K562 (cell line): ENCODE results near the gene NEDD8. TPM values are rescaled to one million over a fixed set of nuclear protein-coding genes. Genes with fewer than 3 reads are reported as not detected.

Source experiments
- ATAC-seq: fragments of 200-7000 bp; cut with Tn5 transposase; 3 replicates; pipeline ENCODE4 v1.9.1; 2020; ENCODE audit warnings: moderate library complexity
- BruUV-seq: library from RNA; stranded (reverse); fragments of 400-500 nt; replicated peaks from 2 replicates; lab custom pipeline; 2021; lab: Mats Ljungman, UMichigan
- CTCF ChIA-PET: fragments of 300-600 bp; formaldehyde crosslinking; extraction: SDS; loops from one replicate; lab custom pipeline; 2021; ENCODE audit warnings: low intra/inter-chr PET ratio; lab: Yijun Ruan, JAX
- POLR2A ChIA-PET: fragments of 300-600, 350-650 bp; sonication (Branson Sonifier 250); formaldehyde crosslinking; extraction: SDS; loops from one replicate; lab custom pipeline; 2021; ENCODE audit warnings: antibody characterized with exemption, inconsistent platforms; lab: Yijun Ruan, JAX
- DNase-seq, 4 experiments: peaks; one replicate each; pipeline versions ENCODE4 v3.0.0 to v3.0.0-alpha.2; 2011 to 2018; ENCODE audit warnings: low spot score in 3 of 4, mixed read lengths in 3 of 4; ENCODE audit errors: extremely low read depth in 1 of 4
- FAIRE-seq: peaks from 2 replicates; lab custom pipeline; 2011; peaks lifted over from hg19 to GRCh38; lab: Jason Lieb, UNC
- H2AFZ ChIP-seq: 2 replicates; pipeline ENCODE4 v1.6.0; 2011; ENCODE audit warnings: low read depth, low read length, control low read depth, inconsistent platforms
- H3K27ac ChIP-seq: fragments of 200-600 bp; 3 replicates; pipeline ENCODE4 v1.8.0; 2011; ENCODE audit warnings: low read depth, mild to moderate bottlenecking, control low read depth, inconsistent platforms, low read length, moderate library complexity, mixed read lengths; ENCODE audit errors: extremely low read depth
- H3K27me3 ChIP-seq, 2 experiments: fragments of 300-600 bp in 1 of 2; 2 replicates in 1 of 2; 3 replicates in 1 of 2; pipeline versions ENCODE4 v1.6.0 to v1.8.0; 2011; ENCODE audit warnings: inconsistent platforms in 2 of 2, low read length in 2 of 2, mild to moderate bottlenecking in 1 of 2, mixed read lengths in 1 of 2, moderate library complexity in 1 of 2; ENCODE audit not compliant: control insufficient read depth in 2 of 2, insufficient read depth in 2 of 2
- H3K36me3 ChIP-seq: fragments of 300-600 bp; 3 replicates; pipeline ENCODE4 v1.8.0; 2011; ENCODE audit warnings: mild to moderate bottlenecking, low read length, inconsistent platforms; ENCODE audit not compliant: control insufficient read depth, insufficient read depth
- H3K4me1 ChIP-seq, 2 experiments: fragments of 200-600 bp in 1 of 2; replicated peaks in 1 of 2; 2 replicates in 1 of 2; 3 replicates in 1 of 2; pipeline versions ENCODE4 v1.5.1 to v1.8.0; 2011; ENCODE audit warnings: inconsistent platforms in 2 of 2, low read length in 2 of 2, mild to moderate bottlenecking in 1 of 2, mixed read lengths in 1 of 2, moderate library complexity in 1 of 2; ENCODE audit not compliant: control insufficient read depth in 2 of 2, insufficient read depth in 2 of 2
- H3K4me2 ChIP-seq: 2 replicates; pipeline ENCODE4 v1.6.1; 2011; ENCODE audit warnings: low read length, control low read depth, inconsistent platforms, mixed read lengths; ENCODE audit not compliant: insufficient read depth
- H3K4me3 ChIP-seq: fragments of 200-600 bp; sonication (generic), shearing (Covaris generic); 2 replicates; pipeline ENCODE4 v1.5.1; 2016; ENCODE audit warnings: control low read depth, inconsistent platforms
- H3K79me2 ChIP-seq: fragments of 200-600 bp; 3 replicates; pipeline ENCODE4 v1.8.0; 2011; ENCODE audit warnings: low read length, inconsistent platforms; ENCODE audit not compliant: control insufficient read depth, insufficient read depth
- H3K9ac ChIP-seq, 2 experiments: 2 replicates each; pipeline versions ENCODE4 v1.6.0 to v1.6.1; 2011; ENCODE audit warnings: low read depth in 2 of 2, low read length in 2 of 2, control low read depth in 1 of 2, inconsistent platforms in 1 of 2, mild to moderate bottlenecking in 1 of 2, mixed read lengths in 1 of 2; ENCODE audit not compliant: insufficient read depth in 1 of 2
- H3K9me1 ChIP-seq: one replicate; pipeline ENCODE4 v1.6.0; 2011; ENCODE audit warnings: inconsistent platforms, mild to moderate bottlenecking, low read length, moderate library complexity; ENCODE audit not compliant: control insufficient read depth, insufficient read depth
- H3K9me3 ChIP-seq: replicated peaks from 2 replicates; pipeline ENCODE4 v1.5.1; 2011; ENCODE audit warnings: low read depth, low read length, inconsistent platforms; ENCODE audit not compliant: control insufficient read depth, insufficient read depth
- H4K20me1 ChIP-seq: replicated peaks from 2 replicates; pipeline ENCODE4 v1.6.1; 2011; ENCODE audit warnings: low read length, inconsistent platforms, mixed read lengths; ENCODE audit not compliant: control insufficient read depth, insufficient read depth
- HCFC1 ChIP-seq: IDR thresholded peaks from 2 replicates; pipeline ENCODE4 v1.6.1; 2012; ENCODE audit warnings: low read depth, low read length, improper control_type of control experiment
- MAX ChIP-seq: sonication (generic); formaldehyde crosslinking; IDR thresholded peaks from 2 replicates; pipeline ENCODE4 v1.9.0; 2022; ENCODE audit warnings: mild to moderate bottlenecking, missing genetic modification reagents
- NCOA6 ChIP-seq: fragments of 450-650 bp; IDR thresholded peaks from 2 replicates; pipeline ENCODE4 v1.6.1; 2017; ENCODE audit warnings: mild to moderate bottlenecking
- PBX2 ChIP-seq, 2 experiments: IDR thresholded peaks in 1 of 2; conservative IDR thresholded peaks in 1 of 2; 2 replicates each; pipeline ENCODE4 v1.6.1; 2016; ENCODE audit warnings: low read depth in 2 of 2, mild to moderate bottlenecking in 1 of 2, missing compliant biosample characterization in 1 of 2, missing genetic modification characterization in 1 of 2, moderate library complexity in 1 of 2
- RCOR1 ChIP-seq, 2 experiments: IDR thresholded peaks; 2 replicates each; pipeline ENCODE4 v1.6.1; 2012; ENCODE audit warnings: low read depth in 2 of 2, low read length in 2 of 2, borderline replicate concordance in 1 of 2, improper control_type of control experiment in 1 of 2
- SAFB ChIP-seq: fragments of 200-400 bp; formaldehyde crosslinking; IDR thresholded peaks from 2 replicates; pipeline ENCODE4 v1.6.1; 2017; ENCODE audit warnings: low read depth, low read length, borderline replicate concordance
- SMARCE1 ChIP-seq: fragments of 450-650 bp; IDR thresholded peaks from 2 replicates; pipeline ENCODE4 v1.7.1; 2016; ENCODE audit warnings: mild to moderate bottlenecking
- SMC3 ChIP-seq: conservative IDR thresholded peaks from 2 replicates; pipeline ENCODE4 v1.6.1; 2011; ENCODE audit warnings: low read depth, low read length, improper control_type of control experiment; ENCODE audit not compliant: insufficient read depth
- SNRNP70 ChIP-seq: fragments of 200-400 bp; formaldehyde crosslinking; optimal IDR thresholded peaks from 2 replicates; pipeline ENCODE3; 2017; ENCODE audit warnings: low read depth, low read length
- SP2 ChIP-seq: IDR thresholded peaks from 2 replicates; pipeline ENCODE4 v1.6.1; 2011; ENCODE audit warnings: mild to moderate bottlenecking, low read depth, low read length, moderate library complexity; ENCODE audit not compliant: poor library complexity, severe bottlenecking; ENCODE audit errors: extremely low read depth
- STAT5B ChIP-seq: fragments of 250-450 bp; sonication (Bioruptor Pico); IDR thresholded peaks from 2 replicates; pipeline ENCODE4 v1.8.0; 2021; ENCODE audit warnings: mild to moderate bottlenecking, inconsistent platforms
- ZNF232 ChIP-seq: sonication (generic); formaldehyde crosslinking; IDR thresholded peaks from 2 replicates; pipeline ENCODE4 v1.8.0; 2022; ENCODE audit warnings: mild to moderate bottlenecking, missing genetic modification reagents
- ZNF398 ChIP-seq: fragments of 250-450 bp; sonication (Bioruptor Pico); IDR thresholded peaks from 2 replicates; pipeline ENCODE4 v1.8.0; 2021; ENCODE audit warnings: moderate library complexity, mild to moderate bottlenecking, inconsistent platforms
- WGBS: fragments of 100-300 bp; shearing (Covaris generic); methylation state at CpG from one replicate; pipeline ENCODE4 v1.1.6; 2016; ENCODE audit warnings: low coverage, mixed read lengths; ENCODE audit not compliant: insufficient coverage; ENCODE audit errors: missing lambda C conversion rate; 5-methylcytosine and 5-hydroxymethylcytosine counted together
- in situ Hi-C: fragments of 300-500 bp; cut with MboI; formaldehyde crosslinking; loops from 4 replicates; pipeline ENCODE4 v1.15.0; 2018; ENCODE audit warnings: inconsistent platforms, mixed read lengths
- intact Hi-C: fragments of 100-400 bp; cut with micrococcal nuclease; formaldehyde crosslinking; loops from 2 replicates; pipeline ENCODE4 v1.14.2; 2022
- polyA plus RNA-seq, 8 experiments: library from polyadenylated mRNA; depleted of rRNA in 4 of 8; stranded (reverse) in 5 of 8; unstranded in 3 of 8; fragments of >200 nt; fragmentation: Nextera tagmentation in 2 of 8; fragmentation: Illumina TruSeq in 1 of 8; extraction: Ambion mirVana in 2 of 8; extraction: Trizol in 1 of 8; gene quantifications; 2 replicates each; pipeline versions ENCODE4 v1.2.1 to v1.2.3, GENCODE V29; 2011 to 2014; ENCODE audit warnings: inconsistent platforms in 1 of 8, missing spikeins in 1 of 8
- total RNA-seq, 7 experiments: library from RNA; depleted of rRNA in 6 of 7; stranded (reverse); fragments of >200 nt in 6 of 7; fragmentation: Illumina TruSeq in 2 of 7; extraction: Trizol in 2 of 7; gene quantifications; 2 replicates each; pipeline versions ENCODE4 v1.2.1 to v1.2.3, GENCODE V29; 2011 to 2021; ENCODE audit warnings: low replicate concordance in 1 of 7

Gene NEDD8
- total and polyA plus RNA-seq, 9 of the 15 experiments (the other 6 are each of a cell fraction or from before 2014, with no cell fraction given): 142 to 691 (median 260) TPM

GRCh38 chr14:24258548-24259265, 26.5 kb upstream of the NEDD8 start:
- Histone ChIP-seq H3K79me2 (no peaks in the 10 kb centered on the region), H4K20me1 (no peaks in the 10 kb centered on the region), H3K27me3 (no peaks in the 10 kb centered on the region), H2AFZ (no peak overlapping the region), H3K27ac (no peak overlapping the region), H3K9me1 (no peaks in the 10 kb centered on the region), H3K9ac (peak overlapping the region in 1 of 2 experiments; percentile 7; a peak in 2 of 4 replicates), H3K4me3 (no peak overlapping the region), H3K36me3 (no peaks in the 10 kb centered on the region; the same call in 1 of the 3 replicates), H3K4me2 (no peak overlapping the region), H3K9me3 (no peaks in the 10 kb centered on the region), H3K4me1 (peaks cover 22 to 72% of the 10 kb centered on the region in 2 experiments; a peak in 4 of 5 replicates)
- ATAC-seq: no peak
- no TSS peak for BruUV-seq
- in situ Hi-C loops (no loop called here), intact Hi-C loops (no loop called here)
- CTCF ChIA-PET: no interaction called here
- FAIRE-seq: no peak
- WGBS: 80% methylated on average over 13 of the region's 18 CpGs
- DNase-seq: no peak
- POLR2A ChIA-PET: interaction anchor here (0.6 kb wide), 1 partner anchor 13 kb away, joined by 3 read pairs; the partner anchor contains the start of gene RABGGTA
- TF ChIP-seq SP2 (no peak), SMC3 (no peak), STAT5B (no peak), HCFC1 (no peak), SAFB (no peak), RCOR1 (IDR thresholded peaks at IDR 0.05; ENCODE audit: borderline replicate concordance in 1 of 2, low read depth in 2 of 2, low read length in 2 of 2) (no peak), ZNF398 (CRISPR knock-in tag) (no peak), SNRNP70 (no peak), ZNF232 (CRISPR knock-in tag) (no peak), NCOA6 (no peak), SMARCE1 (no peak), MAX (CRISPR knock-in tag) (no peak), PBX2 (CRISPR knock-in tag; IDR thresholded peaks at IDR 0.05; ENCODE audit: low read depth) (no peak), PBX2 (tag; conservative IDR thresholded peaks at IDR 0.05; ENCODE audit: low read depth) (no peak)
